Skin of body (tissue), 2 donors: Measurements from ENCODE around the gene TMEM204. TPM values are rescaled to one million over a fixed set of nuclear protein-coding genes. Genes with fewer than 3 reads are reported as not detected.
A peak's percentile ranks its signal among the peaks of the same experiment; 100 is the strongest.

Experiments used
- DNase-seq: peaks from one replicate; lab custom pipeline; 2025; lab: John Stamatoyannopoulos, UW
- total RNA-seq: library from RNA; depleted of rRNA; stranded (reverse); fragments of >200 nt; gene quantifications from one replicate; pipeline ENCODE4 v1.2.3, GENCODE V29; 2014

TMEM204 gene
- total RNA-seq, 1 donor from 2014 or later: 6.2 TPM

- DNase-seq: no peak
Measured at GRCh38 chr16:1520461-1520860, 13.0 kb upstream of the TMEM204 start.

GRCh38 chr16:1523581-1524245, 9.8 kb upstream of the TMEM204 start:
- no peak for DNase-seq

GRCh38 chr16:1524366-1524765, 9.1 kb upstream of the TMEM204 start:
- DNase-seq: no peak

GRCh38 chr16:1525871-1526607, 7.4 kb upstream of the TMEM204 start:
- DNase-seq: no peak

- DNase-seq: no peak
Measured at GRCh38 chr16:1526608-1527555, 6.6 kb upstream of the TMEM204 start.

- peak; percentile 12 for DNase-seq
Measured at GRCh38 chr16:1527836-1528811, 5.3 kb upstream of the TMEM204 start.

GRCh38 chr16:1528921-1529537, 4.4 kb upstream of the TMEM204 start:
- no peak for DNase-seq

GRCh38 chr16:1530349-1530882, 3.0 kb upstream of the TMEM204 start:
- DNase-seq: no peak

- peak; percentile 84 for DNase-seq
Measured at GRCh38 chr16:1530883-1531637, 2.4 kb upstream of the TMEM204 start.

GRCh38 chr16:1531638-1531910, 1.9 kb upstream of the TMEM204 start:
- no peak for DNase-seq

GRCh38 chr16:1532081-1532760, 1.2 kb upstream of the TMEM204 start:
- DNase-seq: no peak

GRCh38 chr16:1532771-1533170, 695 bp upstream of the TMEM204 start:
- no peak for DNase-seq

GRCh38 chr16:1534021-1535020, 855 bp downstream of the TMEM204 start:
- DNase-seq: peak; percentile 48

- no peak for DNase-seq
Measured at GRCh38 chr16:1535391-1536291, 2.2 kb downstream of the TMEM204 start.

GRCh38 chr16:1536601-1537000, 3.1 kb downstream of the TMEM204 start:
- no peak for DNase-seq

GRCh38 chr16:1537138-1537577, 3.7 kb downstream of the TMEM204 start:
- DNase-seq: no peak
